HCT116 (cell line): ENCODE measurements around the gene MTUS2. TPM values are rescaled to one million over a fixed set of nuclear protein-coding genes. Genes with fewer than 3 reads are reported as not detected.

Source experiments
- ATAC-seq: fragments of 200-7000 bp; cut with Tn5 transposase; 2 replicates; pipeline ENCODE4 v1.9.1; 2020; ENCODE audit warnings: mild to moderate bottlenecking, moderate library complexity
- BruUV-seq: library from RNA; stranded (reverse); fragments of 400-500 nt; replicated peaks from 2 replicates; lab custom pipeline; 2021; lab: Mats Ljungman, UMichigan
- CTCF ChIA-PET: fragments of 300-600 bp; sonication (Branson Sonifier 250); formaldehyde crosslinking; loops from one replicate; lab custom pipeline; 2021; ENCODE audit warnings: antibody characterized with exemption; lab: Charles Lee
- POLR2A ChIA-PET: fragments of 300-600, 350-600 bp; sonication (Branson Sonifier 250); formaldehyde crosslinking; loops from one replicate; lab custom pipeline; 2021; ENCODE audit warnings: antibody characterized with exemption; lab: Charles Lee
- RAD21 ChIA-PET, 2 experiments: fragments of 300-600 bp; sonication (Branson Sonifier 250); formaldehyde crosslinking; loops; one replicate each; lab custom pipeline; 2023; ENCODE audit warnings: low total read pairs in 2 of 2; ENCODE audit not compliant: uncharacterized antibody in 2 of 2, unreplicated experiment in 2 of 2, low non-redundant PET in 1 of 2; lab: Charles Lee
- DNase-seq: peaks from one replicate; pipeline ENCODE4 v3.0.0-alpha.2; 2010; ENCODE audit warnings: low read depth, low spot score
- H2AFZ ChIP-seq: fragments of 200-600 bp; shearing (Covaris generic), sonication (generic); 2 replicates; pipeline ENCODE4 v1.6.1; 2017; ENCODE audit warnings: low read depth, mixed run types, mixed read lengths, antibody characterized with exemption, low read length; ENCODE audit not compliant: poor library complexity, severe bottlenecking
- H3K27ac ChIP-seq: 2 replicates; pipeline ENCODE4 v1.5.1; 2012; ENCODE audit warnings: low read depth, low read length
- H3K27me3 ChIP-seq: fragments of 200-600 bp; sonication (generic); 2 replicates; pipeline ENCODE4 v1.6.1; 2016; ENCODE audit warnings: mixed run types, low read length, mixed read lengths; ENCODE audit not compliant: insufficient read depth
- H3K36me3 ChIP-seq, 2 experiments: fragments of 200-500 bp in 1 of 2; fragments of 200-600 bp in 1 of 2; sonication (Bioruptor generic) in 1 of 2; sonication (generic) in 1 of 2; 2 replicates each; pipeline versions ENCODE4 v1.5.1 to v1.6.1; 2014 to 2016; ENCODE audit warnings: low read length in 2 of 2, inconsistent platforms in 1 of 2, mixed read lengths in 1 of 2, mixed run types in 1 of 2; ENCODE audit not compliant: insufficient read depth in 2 of 2, control insufficient read depth in 1 of 2
- H3K4me1 ChIP-seq, 2 experiments: fragments of 200-600 bp in 1 of 2; sonication (generic) in 1 of 2; 2 replicates each; pipeline versions ENCODE4 v1.5.1 to v1.6.1; 2012 to 2017; ENCODE audit warnings: low read length in 2 of 2, inconsistent platforms in 1 of 2, mild to moderate bottlenecking in 1 of 2, mixed read lengths in 1 of 2, mixed run types in 1 of 2, moderate library complexity in 1 of 2; ENCODE audit not compliant: insufficient read depth in 2 of 2, control insufficient read depth in 1 of 2
- H3K4me2 ChIP-seq: fragments of 200-600 bp; sonication (generic); 2 replicates; pipeline ENCODE4 v1.6.1; 2017; ENCODE audit warnings: mixed run types, low read length, mixed read lengths
- H3K4me3 ChIP-seq, 2 experiments: fragments of 200-600 bp in 1 of 2; sonication (generic) in 1 of 2; replicated peaks in 1 of 2; 2 replicates each; pipeline ENCODE4 v1.5.1; 2011 to 2016; ENCODE audit warnings: low read length in 2 of 2, control low read depth in 1 of 2, low read depth in 1 of 2, mild to moderate bottlenecking in 1 of 2, mixed read lengths in 1 of 2, mixed run types in 1 of 2
- H3K79me2 ChIP-seq: fragments of 200-600 bp; sonication (generic); 2 replicates; pipeline ENCODE4 v1.6.1; 2017; ENCODE audit warnings: mild to moderate bottlenecking, mixed run types, low read length, moderate library complexity, mixed read lengths; ENCODE audit not compliant: insufficient read depth
- H3K9ac ChIP-seq: fragments of 200-600 bp; sonication (generic); 2 replicates; pipeline ENCODE4 v1.6.1; 2016; ENCODE audit warnings: low read length, mixed read lengths
- H3K9me2 ChIP-seq: fragments of 200-600 bp; sonication (generic), shearing (Covaris generic); 2 replicates; pipeline ENCODE4 v1.6.1; 2017; ENCODE audit warnings: mixed run types, mild to moderate bottlenecking, moderate library complexity; ENCODE audit not compliant: insufficient read depth
- H3K9me3 ChIP-seq, 2 experiments: fragments of 200-500 bp in 1 of 2; fragments of 200-600 bp in 1 of 2; sonication (Bioruptor generic) in 1 of 2; sonication (generic) in 1 of 2; 2 replicates each; pipeline ENCODE4 v1.6.1; 2014 to 2017; ENCODE audit warnings: low read length in 2 of 2, mixed read lengths in 2 of 2, inconsistent platforms in 1 of 2, low read depth in 1 of 2, mild to moderate bottlenecking in 1 of 2, mixed run types in 1 of 2, moderate library complexity in 1 of 2; ENCODE audit not compliant: control insufficient read depth in 1 of 2, insufficient read depth in 1 of 2
- H4K20me1 ChIP-seq: fragments of 200-600 bp; sonication (generic), shearing (Covaris generic); 2 replicates; pipeline ENCODE4 v1.6.1; 2017; ENCODE audit warnings: mixed run types, mild to moderate bottlenecking, moderate library complexity; ENCODE audit not compliant: insufficient read depth
- CBX3 ChIP-seq: IDR thresholded peaks from 2 replicates; pipeline ENCODE4 v1.6.1; 2012; ENCODE audit warnings: low read depth
- EGR1 ChIP-seq: IDR thresholded peaks from 2 replicates; pipeline ENCODE4 v1.6.1; 2012; ENCODE audit warnings: low read depth
- ELF1 ChIP-seq: IDR thresholded peaks from 2 replicates; pipeline ENCODE4 v1.6.1; 2012; ENCODE audit warnings: low read depth, borderline replicate concordance
- EZH2 ChIP-seq: fragments of 200-600 bp; sonication (generic); IDR thresholded peaks from 2 replicates; pipeline ENCODE4 v1.6.1; 2017; ENCODE audit warnings: antibody characterized with exemption, mixed run types
- EZH2phosphoT487 ChIP-seq: fragments of 200-600 bp; IDR thresholded peaks from 2 replicates; pipeline ENCODE4 v1.6.1; 2018; ENCODE audit warnings: antibody characterized with exemption, borderline replicate concordance
- MAX ChIP-seq: IDR thresholded peaks from 2 replicates; pipeline ENCODE4 v1.6.1; 2012
- POLR2AphosphoS5 ChIP-seq: IDR thresholded peaks from 2 replicates; pipeline ENCODE4 v1.6.1; 2011; ENCODE audit warnings: mild to moderate bottlenecking, low read depth, low read length, moderate library complexity
- RAD21 ChIP-seq: IDR thresholded peaks from 2 replicates; pipeline ENCODE4 v1.6.1; 2012; ENCODE audit warnings: low read depth, mild to moderate bottlenecking
- ZNF274 ChIP-seq: fragments of 200-500 bp; sonication (Bioruptor generic); IDR thresholded peaks from 2 replicates; pipeline ENCODE4 v1.6.1; 2014; ENCODE audit warnings: mild to moderate bottlenecking, low read depth, low read length, inconsistent platforms
- intact Hi-C: fragments of 100-400 bp; cut with micrococcal nuclease; formaldehyde crosslinking; loops from 2 replicates; pipeline ENCODE4 v1.10.0; 2022
- total RNA-seq: library from RNA; stranded (reverse); gene quantifications from one replicate; pipeline ENCODE4 v1.2.1, GENCODE V29; 2021; ENCODE audit not compliant: unreplicated experiment
- TF ChIP-seq, protein P1 (sequence below), 3 experiments: fragments of 200-600 bp in 1 of 3; sonication (generic) in 1 of 3; IDR thresholded peaks in 2 of 3; conservative IDR thresholded peaks in 1 of 3; 2 replicates each; pipeline ENCODE4 v1.5.1; 2012 to 2017; ENCODE audit warnings: low read depth in 2 of 3, low read length in 2 of 3, antibody characterized with exemption in 1 of 3, borderline replicate concordance in 1 of 3, control low read depth in 1 of 3, mild to moderate bottlenecking in 1 of 3, mixed read lengths in 1 of 3, mixed run types in 1 of 3, moderate library complexity in 1 of 3; ENCODE audit not compliant: insufficient read depth in 1 of 3
- TF ChIP-seq, protein P2 (sequence below): IDR thresholded peaks from 2 replicates; pipeline ENCODE4 v1.6.1; 2012

MTUS2 gene
- total RNA-seq, 1 experiment from 2014 or later, result 0.02 TPM

GRCh38 chr13:29459813-29460355, 639.7 kb downstream of the MTUS2 start:
- no peak overlapping the region for H3K27ac ChIP-seq
- no peaks in the 10 kb centered on the region; the same call in 1 of the 2 replicates for H3K27me3 ChIP-seq
- no peak for ATAC-seq
- no peaks in the 10 kb centered on the region for H3K9me3 ChIP-seq
- no peaks in the 10 kb centered on the region for H3K36me3 ChIP-seq
- ChIA-PET RAD21 (no interaction called here), CTCF (no interaction called here), POLR2A (no interaction called here)
- H2AFZ ChIP-seq, result no peak overlapping the region
- DNase-seq, result no peak
- H3K4me3 ChIP-seq, result no peak overlapping the region
- intact Hi-C loops, result no loop called here
- H3K79me2 ChIP-seq, result no peaks in the 10 kb centered on the region
- TF ChIP-seq MAX (no peak), POLR2AphosphoS5 (no peak)
- TF ChIP-seq, protein P1, sequence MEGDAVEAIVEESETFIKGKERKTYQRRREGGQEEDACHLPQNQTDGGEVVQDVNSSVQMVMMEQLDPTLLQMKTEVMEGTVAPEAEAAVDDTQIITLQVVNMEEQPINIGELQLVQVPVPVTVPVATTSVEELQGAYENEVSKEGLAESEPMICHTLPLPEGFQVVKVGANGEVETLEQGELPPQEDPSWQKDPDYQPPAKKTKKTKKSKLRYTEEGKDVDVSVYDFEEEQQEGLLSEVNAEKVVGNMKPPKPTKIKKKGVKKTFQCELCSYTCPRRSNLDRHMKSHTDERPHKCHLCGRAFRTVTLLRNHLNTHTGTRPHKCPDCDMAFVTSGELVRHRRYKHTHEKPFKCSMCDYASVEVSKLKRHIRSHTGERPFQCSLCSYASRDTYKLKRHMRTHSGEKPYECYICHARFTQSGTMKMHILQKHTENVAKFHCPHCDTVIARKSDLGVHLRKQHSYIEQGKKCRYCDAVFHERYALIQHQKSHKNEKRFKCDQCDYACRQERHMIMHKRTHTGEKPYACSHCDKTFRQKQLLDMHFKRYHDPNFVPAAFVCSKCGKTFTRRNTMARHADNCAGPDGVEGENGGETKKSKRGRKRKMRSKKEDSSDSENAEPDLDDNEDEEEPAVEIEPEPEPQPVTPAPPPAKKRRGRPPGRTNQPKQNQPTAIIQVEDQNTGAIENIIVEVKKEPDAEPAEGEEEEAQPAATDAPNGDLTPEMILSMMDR (IDR thresholded peaks at IDR 0.05 in 2 of 3, conservative IDR thresholded peaks at IDR 0.05 in 1 of 3; ENCODE audit: borderline replicate concordance in 1 of 3, insufficient read depth in 1 of 3, low read depth in 2 of 3, low read length in 2 of 3), result no peak
- TF ChIP-seq, protein P2, sequence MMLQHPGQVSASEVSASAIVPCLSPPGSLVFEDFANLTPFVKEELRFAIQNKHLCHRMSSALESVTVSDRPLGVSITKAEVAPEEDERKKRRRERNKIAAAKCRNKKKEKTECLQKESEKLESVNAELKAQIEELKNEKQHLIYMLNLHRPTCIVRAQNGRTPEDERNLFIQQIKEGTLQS, result no peak
- H3K4me2 ChIP-seq, result no peak overlapping the region
- H4K20me1 ChIP-seq, result no peaks in the 10 kb centered on the region
- H3K9ac ChIP-seq, result no peak overlapping the region
- BruUV-seq, result no TSS peak
- H3K9me2 ChIP-seq, result no peaks in the 10 kb centered on the region
- H3K4me1 ChIP-seq, result peaks cover 6 to 15% of the 10 kb centered on the region in 2 experiments

GRCh38 chr13:29464105-29464679, 644.1 kb downstream of the MTUS2 start:
- H3K9me3 ChIP-seq, result no peaks in the 10 kb centered on the region
- H3K9me2 ChIP-seq, result no peaks in the 10 kb centered on the region
- no TSS peak for BruUV-seq
- H3K9ac ChIP-seq, result no peak overlapping the region
- ChIA-PET RAD21 (no interaction called here), POLR2A (no interaction called here), CTCF (no interaction called here)
- H3K4me1 ChIP-seq, result no peaks in the 10 kb centered on the region
- H3K27ac ChIP-seq, result no peak overlapping the region
- no peak overlapping the region for H2AFZ ChIP-seq
- no peak overlapping the region for H3K4me2 ChIP-seq
- H4K20me1 ChIP-seq, result no peaks in the 10 kb centered on the region; the same call in 1 of the 2 replicates
- no peaks in the 10 kb centered on the region; the same call in 1 of the 2 replicates for H3K27me3 ChIP-seq
- DNase-seq (no peak), ATAC-seq (no peak)
- H3K79me2 ChIP-seq, result no peaks in the 10 kb centered on the region
- no peak overlapping the region for H3K4me3 ChIP-seq
- intact Hi-C loops, result no loop called here
- H3K36me3 ChIP-seq, result no peaks in the 10 kb centered on the region
- TF ChIP-seq EZH2 (no peak), EZH2phosphoT487 (no peak), MAX (no peak), CBX3 (no peak), RAD21 (no peak), EGR1 (no peak), POLR2AphosphoS5 (no peak), ELF1 (no peak), ZNF274 (no peak)
- TF ChIP-seq, protein P2, result no peak
- TF ChIP-seq, protein P1 (IDR thresholded peaks at IDR 0.05 in 2 of 3, conservative IDR thresholded peaks at IDR 0.05 in 1 of 3; ENCODE audit: borderline replicate concordance in 1 of 3, insufficient read depth in 1 of 3, low read depth in 2 of 3, low read length in 2 of 3), result no peak
